ENCODE data around the gene SLC12A5. TPM values are rescaled to one million over a fixed set of nuclear protein-coding genes. Genes with fewer than 3 reads are reported as not detected.

The SLC12A5 gene
- polyA plus RNA-seq, 6 donors from 2014 or later: not detected

DNA sequence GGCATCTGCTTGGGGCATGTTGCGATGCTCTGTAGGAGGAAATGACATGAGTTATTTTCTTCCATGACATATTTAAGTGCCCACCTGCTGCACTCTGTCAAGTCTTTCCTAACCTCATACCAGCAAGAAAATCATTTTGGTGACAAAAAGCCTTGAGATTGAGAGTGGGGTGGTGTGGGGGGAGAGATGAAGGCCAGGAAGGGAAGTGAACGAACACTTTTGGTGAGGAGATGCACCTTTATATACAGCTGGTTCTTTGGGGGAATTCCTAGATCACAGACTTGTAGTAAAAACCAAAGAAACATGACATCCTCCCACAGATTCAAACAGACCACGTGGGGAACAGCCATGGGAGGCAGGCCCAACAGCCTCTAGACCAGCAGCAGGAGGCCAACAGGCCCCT is 34.6 kb downstream of the SLC12A5 start:
- Mint-ChIP-seq H3K27ac (peak overlapping the region in 2 of 6 donors; percentile 9 to 17), H3K4me3 (no peak overlapping the region), H3K4me1 (peaks cover 35 to 47% (median 37%) of the 10 kb centered on the region in 3 donors), H3K27me3 (peaks cover 0 to 8% (median 8%) of the 10 kb centered on the region in 3 donors), H3K36me3 (peaks cover 67 to 69% of the 10 kb centered on the region in 2 donors), H3K9me3 (peaks cover 0 to 2% (median 0%) of the 10 kb centered on the region in 7 donors)
- ATAC-seq (ENCODE audit: low read depth in 2 of 2) (no peak), DNase-seq (no peak)

DNA sequence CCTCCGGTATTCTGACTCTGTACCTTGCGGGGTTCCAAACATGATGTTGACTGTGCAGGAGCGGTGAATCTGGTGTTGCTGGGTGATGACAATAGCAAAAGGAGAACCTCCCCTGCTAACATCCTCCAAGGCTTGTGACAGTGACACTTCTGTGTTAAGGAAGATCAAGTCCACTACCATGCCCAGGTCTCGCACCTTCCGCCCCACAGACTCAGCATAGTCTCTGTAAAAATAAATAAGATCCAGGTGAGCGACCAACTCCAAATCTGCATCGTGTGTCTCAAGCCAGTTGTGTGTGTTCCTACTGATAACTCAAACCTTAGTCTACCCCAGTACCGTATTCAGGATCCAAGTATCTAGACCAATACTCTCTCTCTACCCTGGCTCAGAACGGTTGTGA is 36.0 kb downstream of the SLC12A5 start:
- no peaks in the 10 kb centered on the region for H3K9me3 Mint-ChIP-seq
- peaks cover 26 to 33% (median 27%) of the 10 kb centered on the region in 3 donors for H3K4me1 Mint-ChIP-seq
- H3K36me3 Mint-ChIP-seq: peaks cover 67 to 68% of the 10 kb centered on the region in 2 donors
- peaks cover 0 to 8% (median 0%) of the 10 kb centered on the region in 3 donors for H3K27me3 Mint-ChIP-seq
- ATAC-seq (ENCODE audit: low read depth in 2 of 2) (no peak), DNase-seq (no peak)
- H3K27ac Mint-ChIP-seq: no peak overlapping the region
- no peak overlapping the region for H3K4me3 Mint-ChIP-seq

DNA sequence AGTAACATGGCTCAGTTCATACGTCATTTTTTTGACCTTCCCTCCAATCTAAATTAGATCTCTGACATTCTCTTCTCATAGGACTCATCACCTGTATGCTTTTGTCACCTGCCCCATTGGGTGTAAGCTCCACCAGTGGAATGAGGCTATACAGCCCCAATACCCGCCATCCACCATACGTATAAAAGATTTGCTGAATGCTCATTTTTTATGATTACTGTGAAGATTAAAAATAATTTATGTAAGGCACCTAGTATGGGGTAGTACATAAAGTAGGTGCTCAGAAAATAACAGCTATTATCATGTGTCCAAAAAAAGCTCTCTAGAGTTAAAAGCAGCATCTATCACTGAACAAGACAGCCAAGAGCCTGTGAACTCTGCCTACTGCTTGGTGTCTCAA is 36.7 kb downstream of the SLC12A5 start:
- no peak for ATAC-seq (ENCODE audit: low read depth in 2 of 2)
- DNase-seq: no peak
- H3K4me1 Mint-ChIP-seq: peaks cover 19 to 27% (median 20%) of the 10 kb centered on the region in 3 donors
- H3K9me3 Mint-ChIP-seq: no peaks in the 10 kb centered on the region
- no peak overlapping the region for H3K4me3 Mint-ChIP-seq
- peaks cover 0 to 4% (median 0%) of the 10 kb centered on the region in 3 donors for H3K27me3 Mint-ChIP-seq
- no peak overlapping the region for H3K27ac Mint-ChIP-seq
- peaks cover 60 to 61% of the 10 kb centered on the region in 2 donors for H3K36me3 Mint-ChIP-seq

DNA sequence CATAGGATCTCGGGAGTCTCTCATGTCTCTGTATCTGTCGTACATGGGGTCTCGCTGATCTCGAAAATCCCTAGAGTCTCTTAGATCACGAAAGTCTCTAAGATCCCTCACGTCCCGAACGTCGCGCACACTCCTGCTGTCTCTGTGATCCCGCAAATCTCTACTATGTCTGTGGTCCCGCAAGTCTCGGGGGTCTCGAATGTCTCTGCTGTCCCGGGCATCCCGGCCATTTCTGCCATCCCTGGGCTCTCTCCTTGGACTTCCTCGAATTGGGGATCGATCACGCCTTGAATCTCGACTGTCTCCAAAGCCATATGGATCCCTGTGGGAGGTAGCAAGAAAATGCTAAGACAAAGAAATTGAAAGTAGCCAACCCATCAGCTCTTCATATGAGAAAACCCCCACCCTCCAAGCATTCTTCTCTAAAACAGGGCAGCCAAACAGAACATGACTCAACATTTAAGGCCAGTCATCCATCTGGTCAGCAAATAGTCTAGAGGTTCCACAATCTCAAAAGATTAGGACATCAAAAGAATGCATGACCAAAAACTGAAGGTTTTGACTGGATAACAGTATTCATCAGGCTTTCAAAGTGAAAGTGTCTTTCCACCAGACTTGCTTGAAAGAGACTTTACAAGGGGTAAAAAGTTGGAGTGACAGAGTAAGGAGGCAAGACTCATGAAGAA is 41.3 kb downstream of the SLC12A5 start:
- no peak overlapping the region for H3K4me3 Mint-ChIP-seq
- H3K4me1 Mint-ChIP-seq: peaks cover 0 to 15% (median 8%) of the 10 kb centered on the region in 3 donors
- no peak for ATAC-seq (ENCODE audit: low read depth in 2 of 2)
- no peak overlapping the region for H3K27ac Mint-ChIP-seq
- H3K27me3 Mint-ChIP-seq: no peaks in the 10 kb centered on the region
- no peaks in the 10 kb centered on the region for H3K9me3 Mint-ChIP-seq
- H3K36me3 Mint-ChIP-seq: peaks cover 13 to 17% of the 10 kb centered on the region in 2 donors
- no peak for DNase-seq

DNA sequence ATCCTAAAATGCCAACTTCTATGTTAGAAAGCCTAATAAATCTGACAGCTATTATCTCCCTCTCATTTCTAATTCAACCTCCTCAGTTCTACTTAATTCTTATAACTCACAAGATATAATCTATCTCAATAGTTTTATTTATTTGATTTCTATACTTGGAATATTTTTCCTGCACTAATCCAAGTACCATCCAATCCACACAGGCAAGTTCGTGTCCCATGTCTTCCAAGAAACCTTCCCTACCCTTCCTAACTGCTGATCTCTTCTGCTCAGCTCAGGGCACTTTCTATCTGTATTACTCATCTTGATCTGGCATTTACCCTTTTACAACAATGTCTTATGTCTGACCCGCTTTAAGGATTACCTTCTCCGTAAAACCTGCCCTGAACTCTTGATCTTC is 42.6 kb downstream of the SLC12A5 start:
- Mint-ChIP-seq H3K4me3 (no peak overlapping the region), H3K27ac (no peak overlapping the region), H3K27me3 (no peaks in the 10 kb centered on the region), H3K4me1 (peaks cover 0 to 15% (median 8%) of the 10 kb centered on the region in 3 donors), H3K9me3 (no peaks in the 10 kb centered on the region), H3K36me3 (peaks cover 7 to 11% of the 10 kb centered on the region in 2 donors)
- no peak for DNase-seq
- ATAC-seq (ENCODE audit: low read depth in 2 of 2): no peak

DNA sequence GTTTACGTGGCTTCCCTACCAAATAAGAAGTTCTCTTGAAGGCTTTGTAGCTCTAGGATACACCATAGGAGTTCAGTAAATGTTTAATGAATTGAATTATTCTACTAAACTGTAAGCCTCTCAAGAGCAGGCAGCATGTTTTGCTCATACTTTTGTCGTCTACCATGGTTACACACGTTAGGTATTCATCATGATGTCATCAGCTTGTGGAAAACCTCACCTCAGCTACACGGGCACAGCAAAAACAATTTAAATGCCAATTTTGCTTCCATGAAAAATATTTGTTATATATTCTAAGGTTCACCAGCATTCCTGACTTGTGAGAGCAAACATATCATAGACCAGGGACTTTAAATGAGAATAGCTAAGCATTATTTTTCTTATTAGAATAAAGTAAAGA is 44.0 kb downstream of the SLC12A5 start:
- Mint-ChIP-seq H3K4me1 (peaks cover 0 to 15% (median 8%) of the 10 kb centered on the region in 3 donors), H3K4me3 (no peak overlapping the region), H3K27me3 (no peaks in the 10 kb centered on the region), H3K9me3 (no peaks in the 10 kb centered on the region), H3K36me3 (peaks cover 0 to 6% of the 10 kb centered on the region in 2 donors), H3K27ac (no peak overlapping the region)
- DNase-seq (no peak), ATAC-seq (ENCODE audit: low read depth in 2 of 2) (no peak)

DNA sequence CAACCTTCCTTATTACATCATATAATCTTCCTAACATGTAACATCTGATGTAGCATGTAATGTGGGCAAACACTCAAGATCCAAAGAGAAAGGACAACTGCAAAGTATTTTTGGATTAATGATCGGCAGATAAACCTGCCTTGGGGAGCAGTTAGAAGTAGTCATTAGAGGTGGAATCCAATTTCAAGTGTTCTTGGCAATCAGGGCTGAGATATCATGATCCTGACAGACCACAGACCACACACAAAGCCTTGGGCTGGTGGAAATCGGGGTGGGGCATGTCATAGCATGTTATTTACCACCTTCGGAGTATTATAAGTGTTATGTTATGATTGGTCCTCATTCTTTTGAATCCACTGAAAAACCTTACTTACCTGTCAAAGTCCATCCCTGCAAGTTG is 44.4 kb downstream of the SLC12A5 start:
- ATAC-seq (ENCODE audit: low read depth in 2 of 2) (no peak), DNase-seq (no peak)
- Mint-ChIP-seq H3K9me3 (no peaks in the 10 kb centered on the region), H3K4me1 (peaks cover 0 to 15% (median 8%) of the 10 kb centered on the region in 3 donors), H3K27me3 (no peaks in the 10 kb centered on the region), H3K27ac (peak overlapping the region in 2 of 6 donors; percentile 39 to 50), H3K36me3 (peaks cover 0 to 10% of the 10 kb centered on the region in 2 donors), H3K4me3 (no peak overlapping the region)

DNA sequence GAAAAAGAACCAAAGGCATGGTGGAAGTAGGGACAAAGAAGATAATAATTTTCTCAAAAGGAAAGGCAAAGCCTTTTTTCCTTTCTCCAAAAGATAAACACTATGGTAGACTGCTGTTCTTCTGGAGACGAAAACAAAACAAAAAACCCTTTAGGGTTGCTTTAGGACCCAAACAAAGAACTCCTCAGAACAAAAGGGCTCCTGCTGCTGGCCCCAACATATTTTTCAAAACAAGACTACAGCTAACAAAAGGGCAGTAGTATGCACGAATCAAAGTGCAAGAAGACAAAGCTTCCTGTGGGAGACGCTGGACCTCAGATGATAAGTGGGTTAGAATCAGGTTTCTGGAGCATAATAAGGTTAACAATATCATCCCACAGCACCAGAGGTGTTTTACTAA is 45.0 kb downstream of the SLC12A5 start:
- Mint-ChIP-seq H3K4me1 (peaks cover 0 to 15% (median 8%) of the 10 kb centered on the region in 3 donors), H3K27me3 (no peaks in the 10 kb centered on the region), H3K36me3 (peaks cover 0 to 14% of the 10 kb centered on the region in 2 donors), H3K4me3 (no peak overlapping the region), H3K27ac (peak overlapping the region in 1 of 6 donors; percentile 39), H3K9me3 (no peaks in the 10 kb centered on the region)
- ATAC-seq (ENCODE audit: low read depth in 2 of 2): no peak
- no peak for DNase-seq

DNA sequence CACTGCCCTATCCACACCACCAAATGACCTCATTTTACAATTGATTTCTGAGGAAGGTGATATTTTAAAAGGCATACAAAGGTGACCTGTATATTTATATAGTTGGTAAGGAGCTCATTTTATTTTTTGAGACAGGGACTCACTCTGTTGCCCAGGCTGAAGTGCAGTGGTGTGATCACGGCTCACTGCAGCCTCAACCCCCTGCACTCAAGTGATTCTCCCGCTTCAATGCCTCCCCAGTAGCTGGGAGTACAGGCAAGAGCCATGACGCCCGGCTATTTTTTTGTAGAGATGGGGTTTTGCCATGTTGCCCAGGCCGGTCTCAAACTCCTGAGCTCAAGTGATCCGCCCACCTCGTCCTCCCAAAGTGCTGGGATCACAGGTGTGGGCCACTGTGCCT is 47.8 kb downstream of the SLC12A5 start:
- Mint-ChIP-seq H3K4me3 (no peak overlapping the region), H3K4me1 (peaks cover 7 to 26% (median 22%) of the 10 kb centered on the region in 3 donors), H3K9me3 (no peaks in the 10 kb centered on the region), H3K36me3 (peaks cover 0 to 10% of the 10 kb centered on the region in 2 donors), H3K27me3 (no peaks in the 10 kb centered on the region), H3K27ac (peak overlapping the region in 1 of 6 donors; percentile 41)
- DNase-seq: no peak
- no peak for ATAC-seq (ENCODE audit: low read depth in 2 of 2)

DNA sequence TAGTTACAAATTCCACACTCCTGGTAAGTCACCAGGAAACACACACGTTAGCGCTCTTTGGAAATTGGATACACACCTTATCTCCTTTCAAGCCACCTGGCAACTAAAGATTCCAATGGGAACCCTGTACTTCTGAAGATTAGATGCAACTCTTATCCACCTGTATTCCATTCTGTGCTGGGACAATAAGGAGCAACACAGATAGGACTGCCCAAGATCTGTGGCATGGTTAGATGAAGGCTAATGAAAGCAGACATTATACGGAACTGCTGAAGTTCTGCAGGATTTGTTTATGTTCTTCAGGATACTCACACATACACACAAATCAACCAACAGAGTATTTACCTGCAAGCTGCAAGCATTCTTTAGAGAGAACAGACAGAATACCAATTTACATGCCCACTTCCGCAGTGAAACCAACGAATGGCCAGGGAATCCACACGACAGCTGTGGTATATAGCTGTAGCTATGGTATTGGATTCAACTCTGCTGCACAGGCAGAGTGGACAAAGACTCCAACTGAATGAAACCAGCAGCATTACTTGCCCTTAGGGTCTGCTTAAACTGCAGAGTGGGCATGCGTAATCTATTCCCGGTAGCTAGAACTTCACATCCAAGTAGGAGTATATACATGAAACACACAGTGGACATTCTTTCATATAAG is 48.8 kb downstream of the SLC12A5 start:
- Mint-ChIP-seq H3K36me3 (peaks cover 0 to 10% of the 10 kb centered on the region in 2 donors), H3K4me1 (peaks cover 14 to 36% (median 29%) of the 10 kb centered on the region in 3 donors), H3K27me3 (no peaks in the 10 kb centered on the region), H3K9me3 (no peaks in the 10 kb centered on the region), H3K27ac (peak overlapping the region in 1 of 6 donors; percentile 24), H3K4me3 (no peak overlapping the region)
- DNase-seq (no peak), ATAC-seq (ENCODE audit: low read depth in 2 of 2) (no peak)

DNA sequence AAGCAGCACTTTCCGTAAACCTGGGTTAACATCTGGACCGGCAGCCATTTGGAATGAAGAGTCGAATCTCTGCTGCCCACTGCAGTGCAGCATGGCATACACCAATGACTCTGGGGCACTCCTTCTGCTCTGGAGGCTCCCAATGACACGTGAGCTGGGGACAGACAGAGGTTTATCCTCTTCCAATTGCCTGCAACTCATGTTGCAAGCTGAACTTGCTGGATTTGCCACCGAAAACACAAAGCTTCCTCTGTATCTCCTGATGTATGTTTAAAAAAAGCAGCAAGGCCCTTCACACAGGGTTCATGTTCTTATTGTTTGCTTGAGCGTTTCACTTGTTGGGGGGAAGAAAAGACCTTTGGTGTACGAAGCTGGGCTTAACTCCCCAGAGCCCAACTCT is 49.9 kb downstream of the SLC12A5 start:
- DNase-seq (no peak), ATAC-seq (ENCODE audit: low read depth in 2 of 2) (no peak)
- H3K27ac Mint-ChIP-seq: peak overlapping the region in 1 of 6 donors; percentile 83
- H3K4me1 Mint-ChIP-seq: peaks cover 25 to 38% (median 34%) of the 10 kb centered on the region in 3 donors
- H3K4me3 Mint-ChIP-seq: no peak overlapping the region
- peaks cover 0 to 10% of the 10 kb centered on the region in 2 donors for H3K36me3 Mint-ChIP-seq
- H3K9me3 Mint-ChIP-seq: no peaks in the 10 kb centered on the region
- H3K27me3 Mint-ChIP-seq: no peaks in the 10 kb centered on the region

DNA sequence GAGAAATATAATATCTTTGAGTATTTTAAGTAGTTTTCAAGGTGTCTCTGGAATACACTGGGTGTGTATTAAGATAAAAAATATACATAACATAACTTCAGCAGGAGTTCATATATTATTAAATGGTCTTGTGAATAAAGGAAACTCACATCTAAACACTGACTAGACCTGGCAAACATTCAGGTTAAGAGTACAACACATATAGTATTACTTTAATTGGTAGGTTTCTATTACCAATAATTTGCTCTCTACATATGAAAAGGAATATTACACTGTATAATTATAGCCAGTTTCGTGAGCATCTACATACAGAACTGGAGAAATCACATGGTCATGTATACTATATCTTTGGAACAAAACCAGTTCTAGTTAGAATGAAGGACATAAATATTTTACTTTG is 52.1 kb downstream of the SLC12A5 start:
- DNase-seq: no peak
- H3K9me3 Mint-ChIP-seq: no peaks in the 10 kb centered on the region
- no peak for ATAC-seq (ENCODE audit: low read depth in 2 of 2)
- H3K27me3 Mint-ChIP-seq: no peaks in the 10 kb centered on the region
- H3K27ac Mint-ChIP-seq: no peak overlapping the region
- peaks cover 40 to 42% (median 40%) of the 10 kb centered on the region in 3 donors for H3K4me1 Mint-ChIP-seq
- H3K4me3 Mint-ChIP-seq: no peak overlapping the region
- peaks cover 0 to 10% of the 10 kb centered on the region in 2 donors for H3K36me3 Mint-ChIP-seq

DNA sequence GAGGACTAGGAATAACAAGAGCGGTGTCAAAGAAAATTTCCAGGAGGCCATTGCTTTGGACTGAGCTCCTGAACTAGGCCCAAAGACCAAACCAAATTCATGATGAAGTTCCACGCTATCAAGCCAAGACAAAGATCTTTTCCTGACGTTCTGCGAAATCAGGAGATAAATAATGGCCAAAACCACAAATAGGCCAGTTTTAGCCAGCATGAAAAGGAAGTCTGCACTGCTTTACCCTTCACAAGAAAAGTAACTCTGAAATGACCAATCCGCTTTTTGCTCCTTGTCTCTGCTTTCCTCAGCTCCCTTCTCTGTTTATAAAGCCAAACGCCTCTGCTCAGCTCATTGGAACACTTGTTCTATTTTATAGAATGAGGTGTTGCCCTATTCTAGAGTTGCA is 54.1 kb downstream of the SLC12A5 start:
- H3K4me3 Mint-ChIP-seq: peak overlapping the region in 2 of 8 donors; percentile 19 to 59
- ATAC-seq (ENCODE audit: low read depth in 2 of 2) (no peak), DNase-seq (no peak)
- H3K27ac Mint-ChIP-seq: peak overlapping the region in 1 of 6 donors; percentile 47
- peaks cover 57 to 62% (median 58%) of the 10 kb centered on the region in 3 donors for H3K4me1 Mint-ChIP-seq
- H3K27me3 Mint-ChIP-seq: no peaks in the 10 kb centered on the region
- H3K9me3 Mint-ChIP-seq: no peaks in the 10 kb centered on the region
- peaks cover 0 to 10% of the 10 kb centered on the region in 2 donors for H3K36me3 Mint-ChIP-seq

Data from naive B cell (primary cell).